Gastroesophageal sphincter (tissue), 3 donors: ENCODE data around the gene GRIFIN.

ENCODE experiments used
- CTCF ChIP-seq, 4 experiments: fragments of 200-600 bp in 2 of 4; fragments of 450-650 bp in 2 of 4; sonication (generic) in 1 of 4; IDR thresholded peaks; one replicate each; pipeline ENCODE4 v1.5.1; 2017 to 2019; ENCODE audit warnings: antibody characterized with exemption in 4 of 4, mild to moderate bottlenecking in 2 of 4, moderate library complexity in 2 of 4
- EP300 ChIP-seq: sonication (generic); formaldehyde crosslinking; IDR thresholded peaks from one replicate; pipeline ENCODE4 v1.6.1; 2017; ENCODE audit warnings: antibody characterized with exemption, mild to moderate bottlenecking

DNA sequence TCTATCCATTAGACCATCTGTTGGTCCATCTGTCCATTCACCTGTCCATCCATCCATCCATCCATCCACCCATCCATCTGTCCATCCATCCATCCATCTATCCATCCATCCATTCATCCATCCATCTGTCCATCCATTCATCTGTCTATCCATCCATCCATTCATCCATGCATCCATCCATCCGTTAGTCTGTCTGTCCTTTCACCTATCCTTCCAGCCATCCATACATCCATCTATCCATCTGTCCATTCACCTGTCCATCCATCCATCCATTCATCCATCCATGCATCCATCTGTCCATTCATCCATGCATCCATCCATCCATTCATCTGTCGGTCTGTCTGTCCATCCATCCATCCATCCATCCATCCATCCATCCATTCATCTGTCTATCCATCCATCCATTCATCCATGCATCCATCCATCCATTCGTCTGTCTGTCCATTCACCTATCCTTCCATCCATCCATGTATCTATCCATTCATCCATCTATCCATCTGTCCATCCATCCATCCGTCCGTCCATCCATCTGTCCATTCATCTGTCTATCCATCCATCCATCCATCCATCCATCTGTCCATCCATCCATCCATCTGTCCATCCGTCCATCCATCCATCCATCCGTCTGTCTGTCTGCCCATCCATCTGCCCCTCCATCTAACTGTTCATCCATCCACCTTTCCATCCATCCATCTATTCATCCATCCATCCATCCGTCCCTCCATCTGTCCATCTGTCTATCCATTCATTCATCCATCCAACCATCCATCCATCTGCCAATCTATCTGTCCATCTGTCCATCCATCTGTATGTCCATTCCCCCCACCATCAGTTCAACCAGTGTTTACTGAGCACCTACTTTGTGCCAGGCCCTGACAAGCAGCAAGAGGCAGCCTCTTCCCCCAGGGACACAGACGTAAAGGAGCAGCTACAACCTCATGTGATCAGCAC is 38.5 kb upstream of the GRIFIN start:
- no peak for TF ChIP-seq CTCF (IDR thresholded peaks at IDR 0.05)
- TF ChIP-seq EP300, result no peak
